HCT116 (cell line): ENCODE measurements around the gene FAM180A. TPM values are rescaled to one million over a fixed set of nuclear protein-coding genes. Genes with fewer than 3 reads are reported as not detected.

Experiments
- ATAC-seq: fragments of 200-7000 bp; cut with Tn5 transposase; 2 replicates; pipeline ENCODE4 v1.9.1; 2020; ENCODE audit warnings: mild to moderate bottlenecking, moderate library complexity
- BruUV-seq: library from RNA; stranded (reverse); fragments of 400-500 nt; replicated peaks from 2 replicates; lab custom pipeline; 2021; lab: Mats Ljungman, UMichigan
- CTCF ChIA-PET: fragments of 300-600 bp; sonication (Branson Sonifier 250); formaldehyde crosslinking; loops from one replicate; lab custom pipeline; 2021; ENCODE audit warnings: antibody characterized with exemption; lab: Charles Lee
- POLR2A ChIA-PET: fragments of 300-600, 350-600 bp; sonication (Branson Sonifier 250); formaldehyde crosslinking; loops from one replicate; lab custom pipeline; 2021; ENCODE audit warnings: antibody characterized with exemption; lab: Charles Lee
- RAD21 ChIA-PET, 2 experiments: fragments of 300-600 bp; sonication (Branson Sonifier 250); formaldehyde crosslinking; loops; one replicate each; lab custom pipeline; 2023; ENCODE audit warnings: low total read pairs in 2 of 2; ENCODE audit not compliant: uncharacterized antibody in 2 of 2, unreplicated experiment in 2 of 2, low non-redundant PET in 1 of 2; lab: Charles Lee
- DNase-seq: peaks from one replicate; pipeline ENCODE4 v3.0.0-alpha.2; 2010; ENCODE audit warnings: low read depth, low spot score
- H2AFZ ChIP-seq: fragments of 200-600 bp; shearing (Covaris generic), sonication (generic); 2 replicates; pipeline ENCODE4 v1.6.1; 2017; ENCODE audit warnings: low read depth, mixed run types, mixed read lengths, antibody characterized with exemption, low read length; ENCODE audit not compliant: poor library complexity, severe bottlenecking
- H3K27ac ChIP-seq: 2 replicates; pipeline ENCODE4 v1.5.1; 2012; ENCODE audit warnings: low read depth, low read length
- H3K27me3 ChIP-seq: fragments of 200-600 bp; sonication (generic); 2 replicates; pipeline ENCODE4 v1.6.1; 2016; ENCODE audit warnings: mixed run types, low read length, mixed read lengths; ENCODE audit not compliant: insufficient read depth
- H3K36me3 ChIP-seq, 2 experiments: fragments of 200-500 bp in 1 of 2; fragments of 200-600 bp in 1 of 2; sonication (Bioruptor generic) in 1 of 2; sonication (generic) in 1 of 2; 2 replicates each; pipeline versions ENCODE4 v1.5.1 to v1.6.1; 2014 to 2016; ENCODE audit warnings: low read length in 2 of 2, inconsistent platforms in 1 of 2, mixed read lengths in 1 of 2, mixed run types in 1 of 2; ENCODE audit not compliant: insufficient read depth in 2 of 2, control insufficient read depth in 1 of 2
- H3K4me1 ChIP-seq, 2 experiments: fragments of 200-600 bp in 1 of 2; sonication (generic) in 1 of 2; 2 replicates each; pipeline versions ENCODE4 v1.5.1 to v1.6.1; 2012 to 2017; ENCODE audit warnings: low read length in 2 of 2, inconsistent platforms in 1 of 2, mild to moderate bottlenecking in 1 of 2, mixed read lengths in 1 of 2, mixed run types in 1 of 2, moderate library complexity in 1 of 2; ENCODE audit not compliant: insufficient read depth in 2 of 2, control insufficient read depth in 1 of 2
- H3K4me2 ChIP-seq: fragments of 200-600 bp; sonication (generic); 2 replicates; pipeline ENCODE4 v1.6.1; 2017; ENCODE audit warnings: mixed run types, low read length, mixed read lengths
- H3K4me3 ChIP-seq, 2 experiments: fragments of 200-600 bp in 1 of 2; sonication (generic) in 1 of 2; replicated peaks in 1 of 2; 2 replicates each; pipeline ENCODE4 v1.5.1; 2011 to 2016; ENCODE audit warnings: low read length in 2 of 2, control low read depth in 1 of 2, low read depth in 1 of 2, mild to moderate bottlenecking in 1 of 2, mixed read lengths in 1 of 2, mixed run types in 1 of 2
- H3K79me2 ChIP-seq: fragments of 200-600 bp; sonication (generic); 2 replicates; pipeline ENCODE4 v1.6.1; 2017; ENCODE audit warnings: mild to moderate bottlenecking, mixed run types, low read length, moderate library complexity, mixed read lengths; ENCODE audit not compliant: insufficient read depth
- H3K9ac ChIP-seq: fragments of 200-600 bp; sonication (generic); 2 replicates; pipeline ENCODE4 v1.6.1; 2016; ENCODE audit warnings: low read length, mixed read lengths
- H3K9me2 ChIP-seq: fragments of 200-600 bp; sonication (generic), shearing (Covaris generic); 2 replicates; pipeline ENCODE4 v1.6.1; 2017; ENCODE audit warnings: mixed run types, mild to moderate bottlenecking, moderate library complexity; ENCODE audit not compliant: insufficient read depth
- H3K9me3 ChIP-seq, 2 experiments: fragments of 200-500 bp in 1 of 2; fragments of 200-600 bp in 1 of 2; sonication (Bioruptor generic) in 1 of 2; sonication (generic) in 1 of 2; 2 replicates each; pipeline ENCODE4 v1.6.1; 2014 to 2017; ENCODE audit warnings: low read length in 2 of 2, mixed read lengths in 2 of 2, inconsistent platforms in 1 of 2, low read depth in 1 of 2, mild to moderate bottlenecking in 1 of 2, mixed run types in 1 of 2, moderate library complexity in 1 of 2; ENCODE audit not compliant: control insufficient read depth in 1 of 2, insufficient read depth in 1 of 2
- H4K20me1 ChIP-seq: fragments of 200-600 bp; sonication (generic), shearing (Covaris generic); 2 replicates; pipeline ENCODE4 v1.6.1; 2017; ENCODE audit warnings: mixed run types, mild to moderate bottlenecking, moderate library complexity; ENCODE audit not compliant: insufficient read depth
- ATF3 ChIP-seq: IDR thresholded peaks from 2 replicates; pipeline ENCODE4 v1.6.1; 2012
- CBX3 ChIP-seq: IDR thresholded peaks from 2 replicates; pipeline ENCODE4 v1.6.1; 2012; ENCODE audit warnings: low read depth
- CEBPB ChIP-seq: IDR thresholded peaks from 2 replicates; pipeline ENCODE4 v1.6.1; 2012; ENCODE audit warnings: low read depth
- EGR1 ChIP-seq: IDR thresholded peaks from 2 replicates; pipeline ENCODE4 v1.6.1; 2012; ENCODE audit warnings: low read depth
- ELF1 ChIP-seq: IDR thresholded peaks from 2 replicates; pipeline ENCODE4 v1.6.1; 2012; ENCODE audit warnings: low read depth, borderline replicate concordance
- EZH2 ChIP-seq: fragments of 200-600 bp; sonication (generic); IDR thresholded peaks from 2 replicates; pipeline ENCODE4 v1.6.1; 2017; ENCODE audit warnings: antibody characterized with exemption, mixed run types
- EZH2phosphoT487 ChIP-seq: fragments of 200-600 bp; IDR thresholded peaks from 2 replicates; pipeline ENCODE4 v1.6.1; 2018; ENCODE audit warnings: antibody characterized with exemption, borderline replicate concordance
- FOSL1 ChIP-seq: IDR thresholded peaks from 2 replicates; pipeline ENCODE4 v1.6.1; 2012; ENCODE audit warnings: low read depth
- JUND ChIP-seq: IDR thresholded peaks from 2 replicates; pipeline ENCODE4 v1.6.1; 2012
- POLR2A ChIP-seq: IDR thresholded peaks from 2 replicates; pipeline ENCODE4 v1.7.0; 2011; ENCODE audit warnings: borderline replicate concordance; ENCODE audit not compliant: insufficient read depth, insufficient read length; ENCODE audit errors: extremely low read depth
- POLR2AphosphoS5 ChIP-seq: IDR thresholded peaks from 2 replicates; pipeline ENCODE4 v1.6.1; 2011; ENCODE audit warnings: mild to moderate bottlenecking, low read depth, low read length, moderate library complexity
- SP1 ChIP-seq: IDR thresholded peaks from 2 replicates; pipeline ENCODE4 v1.6.1; 2012; ENCODE audit warnings: low read depth
- SRF ChIP-seq: IDR thresholded peaks from 2 replicates; pipeline ENCODE4 v1.6.1; 2012; ENCODE audit warnings: low read depth
- TCF7L2 ChIP-seq: IDR thresholded peaks from 2 replicates; pipeline ENCODE4 v1.7.0; 2011; ENCODE audit warnings: borderline replicate concordance, inconsistent platforms; ENCODE audit not compliant: insufficient read depth, insufficient read length; ENCODE audit errors: extremely low read depth
- ZNF274 ChIP-seq: fragments of 200-500 bp; sonication (Bioruptor generic); IDR thresholded peaks from 2 replicates; pipeline ENCODE4 v1.6.1; 2014; ENCODE audit warnings: mild to moderate bottlenecking, low read depth, low read length, inconsistent platforms
- intact Hi-C: fragments of 100-400 bp; cut with micrococcal nuclease; formaldehyde crosslinking; loops from 2 replicates; pipeline ENCODE4 v1.10.0; 2022
- total RNA-seq: library from RNA; stranded (reverse); gene quantifications from one replicate; pipeline ENCODE4 v1.2.1, GENCODE V29; 2021; ENCODE audit not compliant: unreplicated experiment
- TF ChIP-seq, protein P1 (sequence below), 3 experiments: fragments of 200-600 bp in 1 of 3; sonication (generic) in 1 of 3; IDR thresholded peaks in 2 of 3; conservative IDR thresholded peaks in 1 of 3; 2 replicates each; pipeline ENCODE4 v1.5.1; 2012 to 2017; ENCODE audit warnings: low read depth in 2 of 3, low read length in 2 of 3, antibody characterized with exemption in 1 of 3, borderline replicate concordance in 1 of 3, control low read depth in 1 of 3, mild to moderate bottlenecking in 1 of 3, mixed read lengths in 1 of 3, mixed run types in 1 of 3, moderate library complexity in 1 of 3; ENCODE audit not compliant: insufficient read depth in 1 of 3
- TF ChIP-seq, protein P2 (sequence below): IDR thresholded peaks from 2 replicates; pipeline ENCODE4 v1.6.1; 2012
- TF ChIP-seq, protein P3 (sequence below): IDR thresholded peaks from 2 replicates; pipeline ENCODE4 v1.6.1; 2011; ENCODE audit warnings: mild to moderate bottlenecking, low read length, moderate library complexity; ENCODE audit not compliant: insufficient replicate concordance; ENCODE audit errors: extremely low read depth

The FAM180A gene
- total RNA-seq, 1 experiment from 2014 or later, result 0.59 TPM

GRCh38 chr7:135793841-135794240, 45.2 kb upstream of the FAM180A start (continued):
- no peak for TF ChIP-seq ATF3
- no peak for TF ChIP-seq SP1
- no peak for TF ChIP-seq CBX3
- TF ChIP-seq TCF7L2, result no peak
- no peak for TF ChIP-seq EZH2
- TF ChIP-seq, protein P1, sequence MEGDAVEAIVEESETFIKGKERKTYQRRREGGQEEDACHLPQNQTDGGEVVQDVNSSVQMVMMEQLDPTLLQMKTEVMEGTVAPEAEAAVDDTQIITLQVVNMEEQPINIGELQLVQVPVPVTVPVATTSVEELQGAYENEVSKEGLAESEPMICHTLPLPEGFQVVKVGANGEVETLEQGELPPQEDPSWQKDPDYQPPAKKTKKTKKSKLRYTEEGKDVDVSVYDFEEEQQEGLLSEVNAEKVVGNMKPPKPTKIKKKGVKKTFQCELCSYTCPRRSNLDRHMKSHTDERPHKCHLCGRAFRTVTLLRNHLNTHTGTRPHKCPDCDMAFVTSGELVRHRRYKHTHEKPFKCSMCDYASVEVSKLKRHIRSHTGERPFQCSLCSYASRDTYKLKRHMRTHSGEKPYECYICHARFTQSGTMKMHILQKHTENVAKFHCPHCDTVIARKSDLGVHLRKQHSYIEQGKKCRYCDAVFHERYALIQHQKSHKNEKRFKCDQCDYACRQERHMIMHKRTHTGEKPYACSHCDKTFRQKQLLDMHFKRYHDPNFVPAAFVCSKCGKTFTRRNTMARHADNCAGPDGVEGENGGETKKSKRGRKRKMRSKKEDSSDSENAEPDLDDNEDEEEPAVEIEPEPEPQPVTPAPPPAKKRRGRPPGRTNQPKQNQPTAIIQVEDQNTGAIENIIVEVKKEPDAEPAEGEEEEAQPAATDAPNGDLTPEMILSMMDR (IDR thresholded peaks at IDR 0.05 in 2 of 3, conservative IDR thresholded peaks at IDR 0.05 in 1 of 3; ENCODE audit: borderline replicate concordance in 1 of 3, insufficient read depth in 1 of 3, low read depth in 2 of 3, low read length in 2 of 3), result no peak
- TF ChIP-seq, protein P2, sequence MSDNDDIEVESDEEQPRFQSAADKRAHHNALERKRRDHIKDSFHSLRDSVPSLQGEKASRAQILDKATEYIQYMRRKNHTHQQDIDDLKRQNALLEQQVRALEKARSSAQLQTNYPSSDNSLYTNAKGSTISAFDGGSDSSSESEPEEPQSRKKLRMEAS, result no peak
- no peak for TF ChIP-seq CEBPB

- Histone ChIP-seq H2AFZ (no peak overlapping the region), H3K27me3 (no peaks in the 10 kb centered on the region), H3K36me3 (no peaks in the 10 kb centered on the region), H3K4me2 (no peak overlapping the region), H4K20me1 (no peaks in the 10 kb centered on the region), H3K27ac (no peak overlapping the region), H3K9me3 (peaks cover 0 to 4% of the 10 kb centered on the region in 2 experiments; a peak in 1 of 4 replicates), H3K9ac (no peak overlapping the region), H3K79me2 (no peaks in the 10 kb centered on the region), H3K4me3 (no peak overlapping the region), H3K4me1 (peaks cover 0 to 5% of the 10 kb centered on the region in 2 experiments; a peak in 1 of 4 replicates), H3K9me2 (no peaks in the 10 kb centered on the region)
- ChIA-PET RAD21 (no interaction called here), POLR2A (no interaction called here), CTCF (no interaction called here)
- DNase-seq (no peak), ATAC-seq (no peak)
- no TSS peak for BruUV-seq
- intact Hi-C loops, result no loop called here
- TF ChIP-seq, protein P3, sequence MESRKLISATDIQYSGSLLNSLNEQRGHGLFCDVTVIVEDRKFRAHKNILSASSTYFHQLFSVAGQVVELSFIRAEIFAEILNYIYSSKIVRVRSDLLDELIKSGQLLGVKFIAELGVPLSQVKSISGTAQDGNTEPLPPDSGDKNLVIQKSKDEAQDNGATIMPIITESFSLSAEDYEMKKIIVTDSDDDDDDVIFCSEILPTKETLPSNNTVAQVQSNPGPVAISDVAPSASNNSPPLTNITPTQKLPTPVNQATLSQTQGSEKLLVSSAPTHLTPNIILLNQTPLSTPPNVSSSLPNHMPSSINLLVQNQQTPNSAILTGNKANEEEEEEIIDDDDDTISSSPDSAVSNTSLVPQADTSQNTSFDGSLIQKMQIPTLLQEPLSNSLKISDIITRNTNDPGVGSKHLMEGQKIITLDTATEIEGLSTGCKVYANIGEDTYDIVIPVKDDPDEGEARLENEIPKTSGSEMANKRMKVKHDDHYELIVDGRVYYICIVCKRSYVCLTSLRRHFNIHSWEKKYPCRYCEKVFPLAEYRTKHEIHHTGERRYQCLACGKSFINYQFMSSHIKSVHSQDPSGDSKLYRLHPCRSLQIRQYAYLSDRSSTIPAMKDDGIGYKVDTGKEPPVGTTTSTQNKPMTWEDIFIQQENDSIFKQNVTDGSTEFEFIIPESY, result no peak
- TF ChIP-seq FOSL1 (no peak), EZH2 (no peak), TCF7L2 (no peak), SRF (no peak), EZH2phosphoT487 (no peak), JUND (no peak), POLR2A (no peak), POLR2AphosphoS5 (no peak), ELF1 (no peak), SP1 (no peak), ZNF274 (no peak), EGR1 (no peak)
- TF ChIP-seq, protein P2, result no peak
- TF ChIP-seq, protein P1 (IDR thresholded peaks at IDR 0.05 in 2 of 3, conservative IDR thresholded peaks at IDR 0.05 in 1 of 3; ENCODE audit: borderline replicate concordance in 1 of 3, insufficient read depth in 1 of 3, low read depth in 2 of 3, low read length in 2 of 3), result no peak
Measured at GRCh38 chr7:135792866-135793265, 44.3 kb upstream of the FAM180A start.
